Upper lobe of right lung (tissue), 1 donor: ENCODE data around the gene RNF125. TPM values are rescaled to one million over a fixed set of nuclear protein-coding genes. Genes with fewer than 3 reads are reported as not detected.

Source experiments
- ATAC-seq: fragments of 200-7000 bp; cut with Tn5 transposase; one replicate; pipeline ENCODE4 v1.9.1; 2020; ENCODE audit warnings: mild to moderate bottlenecking, moderate library complexity
- DNase-seq: peaks from one replicate; pipeline ENCODE4 v3.0.0-alpha.2; 2020
- H3K27ac ChIP-seq: fragments of 200-600 bp; one replicate; pipeline ENCODE4 v1.8.0; 2022
- H3K27me3 ChIP-seq: fragments of 200-600 bp; one replicate; pipeline ENCODE4 v1.8.0; 2022; ENCODE audit warnings: mild to moderate bottlenecking
- H3K36me3 ChIP-seq: fragments of 200-600 bp; one replicate; pipeline ENCODE4 v1.8.0; 2022
- H3K4me1 ChIP-seq: fragments of 200-600 bp; one replicate; pipeline ENCODE4 v1.8.0; 2022
- H3K4me3 ChIP-seq: fragments of 200-600 bp; one replicate; pipeline ENCODE4 v1.8.0; 2022; ENCODE audit warnings: mild to moderate bottlenecking
- H3K9me3 ChIP-seq: fragments of 200-600 bp; one replicate; pipeline ENCODE4 v1.8.0; 2022
- intact Hi-C: fragments of 100-400 bp; cut with DNase I; formaldehyde crosslinking; loops from one replicate; pipeline ENCODE4 v1.11.0; 2022
- total RNA-seq: library from RNA; stranded (reverse); fragmentation: NEBNext Ultra II Directional; extraction: Animal tissue kit (Norgen Biotek cat#: 25700); gene quantifications from one replicate; pipeline ENCODE4 v1.2.1, GENCODE V29; 2021
- TF ChIP-seq, protein P1 (sequence below): fragments of 200-600 bp; IDR thresholded peaks from one replicate; pipeline ENCODE4 v1.8.0; 2022; ENCODE audit warnings: antibody characterized with exemption
- donor health status: DM: no; HTN: yes; CAD: no; lungs with severe emphysema.

RNF125 gene
- total RNA-seq, 1 donor from 2014 or later, result 6.5 TPM

DNA sequence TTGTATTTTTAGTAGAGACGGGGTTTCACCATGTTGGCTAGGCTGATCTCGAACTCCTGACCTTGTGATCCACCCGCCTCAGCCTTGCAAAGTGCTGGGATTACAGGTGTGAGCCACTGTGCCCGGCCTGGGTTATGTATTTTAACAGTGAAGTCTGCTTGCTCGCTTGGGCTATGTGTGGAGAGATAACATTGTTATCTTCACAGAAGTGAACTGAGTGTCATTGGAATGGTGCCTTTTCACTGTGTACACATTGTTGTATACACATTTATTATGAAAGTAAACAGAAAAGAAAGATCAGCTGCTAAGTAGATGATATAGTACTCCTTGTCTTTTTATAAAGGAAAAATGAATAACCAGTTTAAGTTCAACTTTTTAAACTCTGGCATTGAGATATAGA is 103.4 kb downstream of the RNF125 start:
- no peaks in the 10 kb centered on the region for H3K27me3 ChIP-seq
- ATAC-seq (no peak), DNase-seq (no peak)
- H3K4me3 ChIP-seq, result no peak overlapping the region
- H3K4me1 ChIP-seq, result no peaks in the 10 kb centered on the region
- peaks cover 42% of the 10 kb centered on the region for H3K36me3 ChIP-seq
- TF ChIP-seq, protein P1, sequence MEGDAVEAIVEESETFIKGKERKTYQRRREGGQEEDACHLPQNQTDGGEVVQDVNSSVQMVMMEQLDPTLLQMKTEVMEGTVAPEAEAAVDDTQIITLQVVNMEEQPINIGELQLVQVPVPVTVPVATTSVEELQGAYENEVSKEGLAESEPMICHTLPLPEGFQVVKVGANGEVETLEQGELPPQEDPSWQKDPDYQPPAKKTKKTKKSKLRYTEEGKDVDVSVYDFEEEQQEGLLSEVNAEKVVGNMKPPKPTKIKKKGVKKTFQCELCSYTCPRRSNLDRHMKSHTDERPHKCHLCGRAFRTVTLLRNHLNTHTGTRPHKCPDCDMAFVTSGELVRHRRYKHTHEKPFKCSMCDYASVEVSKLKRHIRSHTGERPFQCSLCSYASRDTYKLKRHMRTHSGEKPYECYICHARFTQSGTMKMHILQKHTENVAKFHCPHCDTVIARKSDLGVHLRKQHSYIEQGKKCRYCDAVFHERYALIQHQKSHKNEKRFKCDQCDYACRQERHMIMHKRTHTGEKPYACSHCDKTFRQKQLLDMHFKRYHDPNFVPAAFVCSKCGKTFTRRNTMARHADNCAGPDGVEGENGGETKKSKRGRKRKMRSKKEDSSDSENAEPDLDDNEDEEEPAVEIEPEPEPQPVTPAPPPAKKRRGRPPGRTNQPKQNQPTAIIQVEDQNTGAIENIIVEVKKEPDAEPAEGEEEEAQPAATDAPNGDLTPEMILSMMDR, result no peak
- no peak overlapping the region for H3K27ac ChIP-seq
- intact Hi-C loops, result no loop called here
- no peaks in the 10 kb centered on the region for H3K9me3 ChIP-seq

Other genes starting within 250 kb of the RNF125 start
- 50.9 TPM for gene TRAPPC8, start 75.7 kb upstream of the RNF125 start, total RNA-seq
- 25.8 TPM for gene RNF138, start 73.0 kb downstream of the RNF125 start, total RNA-seq
- not detected for gene MEP1B, start 171.2 kb downstream of the RNF125 start, total RNA-seq